ENCODE measurements around the gene USP24.
"Not testable (repeated sequence)": the region's sequence is repeated elsewhere in the genome, so short reads cannot be mapped to it uniquely, and the experiment has no call there.

Gene USP24

GRCh38 chr1:55039342-55040082 lies 175.7 kb downstream of the USP24 start, which contains the start of gene PCSK9:
Gene PCSK9, plus strand, starts transcription at chr1:55039548. Its CDS starts 290 bp downstream, at chr1:55039838.
- DNase-seq (ENCODE audit: low read depth in 3 of 3), result no peak

GRCh38 chr1:55038974-55039341 lies 176.2 kb downstream of the USP24 start:
- DNase-seq (ENCODE audit: low read depth in 3 of 3), result no peak

- DNase-seq (ENCODE audit: low read depth in 3 of 3), result no peak
Measured at GRCh38 chr1:55038552-55038838, 176.7 kb downstream of the USP24 start.

- DNase-seq (ENCODE audit: low read depth in 3 of 3), result no peak
Measured at GRCh38 chr1:55037733-55038551, 177.2 kb downstream of the USP24 start.

- no peak for DNase-seq (ENCODE audit: low read depth in 3 of 3)
Measured at GRCh38 chr1:55035904-55036303, 179.3 kb downstream of the USP24 start.

GRCh38 chr1:55034476-55035133 lies 180.6 kb downstream of the USP24 start:
- no peak for DNase-seq (ENCODE audit: low read depth in 3 of 3)

- no peak for DNase-seq (ENCODE audit: low read depth in 3 of 3)
Measured at GRCh38 chr1:55033265-55033614, 181.9 kb downstream of the USP24 start.

- DNase-seq (ENCODE audit: low read depth in 3 of 3), result not testable (repeated sequence)
Measured at GRCh38 chr1:55031098-55031497, 184.1 kb downstream of the USP24 start.

GRCh38 chr1:55026682-55027081 lies 188.5 kb downstream of the USP24 start:
- not testable (repeated sequence) for DNase-seq (ENCODE audit: low read depth in 3 of 3)

- not testable (repeated sequence) for DNase-seq (ENCODE audit: low read depth in 3 of 3)
Measured at GRCh38 chr1:55024163-55024562, 191.0 kb downstream of the USP24 start.

- peak; percentile 17 to 24 (median 18) for DNase-seq (ENCODE audit: low read depth in 3 of 3)
Measured at GRCh38 chr1:55021942-55022546, 193.1 kb downstream of the USP24 start.

- no peak for DNase-seq (ENCODE audit: low read depth in 3 of 3)
Measured at GRCh38 chr1:55018395-55018794, 196.8 kb downstream of the USP24 start.
